BE2C (cell line): ENCODE measurements around the gene SMAD2.

Experiments used
- DNase-seq: peaks from one replicate; pipeline ENCODE4 v3.0.0-alpha.2; 2020
- H3K27me3 ChIP-seq: fragments of 250-450 bp; sonication (Bioruptor Pico); 2 replicates; pipeline ENCODE4 v1.5.1; 2020; ENCODE audit warnings: mild to moderate bottlenecking
- H3K36me3 ChIP-seq: fragments of 250-450 bp; sonication (Bioruptor Pico); 2 replicates; pipeline ENCODE4 v1.5.1; 2020; ENCODE audit warnings: mild to moderate bottlenecking
- H3K4me1 ChIP-seq: fragments of 250-450 bp; sonication (Bioruptor Pico); 2 replicates; pipeline ENCODE4 v1.5.1; 2020
- H3K4me3 ChIP-seq: 2 replicates; pipeline ENCODE4 v1.5.1; 2011; ENCODE audit warnings: low read depth, low read length
- H3K9me3 ChIP-seq: fragments of 250-450 bp; sonication (Bioruptor Pico); 2 replicates; pipeline ENCODE4 v1.5.1; 2020
- TF ChIP-seq, protein P1 (sequence below): IDR thresholded peaks from 2 replicates; pipeline ENCODE4 v1.5.1; 2012; ENCODE audit warnings: mild to moderate bottlenecking, low read depth, low read length

The SMAD2 gene

DNA sequence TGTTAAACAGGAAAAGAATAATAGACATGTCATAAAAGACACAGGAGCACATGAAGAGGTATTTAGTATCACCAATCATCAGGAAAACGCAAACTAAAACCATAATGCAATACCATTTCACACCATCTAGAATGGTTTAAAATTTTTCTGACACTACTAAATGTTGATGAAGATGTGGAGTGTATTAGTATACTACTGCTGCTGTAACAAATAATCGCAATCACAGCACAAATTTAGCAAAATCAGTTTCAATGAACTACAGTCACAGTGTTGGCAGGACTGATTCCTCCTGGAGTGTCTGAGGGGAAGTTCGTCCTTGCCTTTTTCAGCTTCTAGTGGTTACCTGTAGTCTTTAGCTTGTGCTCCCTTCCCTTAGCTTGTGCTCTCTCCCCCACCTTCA is 24.1 kb downstream of the SMAD2 start:
- Histone ChIP-seq H3K27me3 (no peaks in the 10 kb centered on the region), H3K36me3 (no peaks in the 10 kb centered on the region), H3K4me1 (no peaks in the 10 kb centered on the region), H3K9me3 (no peaks in the 10 kb centered on the region), H3K4me3 (no peak overlapping the region)
- DNase-seq: no peak
- TF ChIP-seq, protein P1, sequence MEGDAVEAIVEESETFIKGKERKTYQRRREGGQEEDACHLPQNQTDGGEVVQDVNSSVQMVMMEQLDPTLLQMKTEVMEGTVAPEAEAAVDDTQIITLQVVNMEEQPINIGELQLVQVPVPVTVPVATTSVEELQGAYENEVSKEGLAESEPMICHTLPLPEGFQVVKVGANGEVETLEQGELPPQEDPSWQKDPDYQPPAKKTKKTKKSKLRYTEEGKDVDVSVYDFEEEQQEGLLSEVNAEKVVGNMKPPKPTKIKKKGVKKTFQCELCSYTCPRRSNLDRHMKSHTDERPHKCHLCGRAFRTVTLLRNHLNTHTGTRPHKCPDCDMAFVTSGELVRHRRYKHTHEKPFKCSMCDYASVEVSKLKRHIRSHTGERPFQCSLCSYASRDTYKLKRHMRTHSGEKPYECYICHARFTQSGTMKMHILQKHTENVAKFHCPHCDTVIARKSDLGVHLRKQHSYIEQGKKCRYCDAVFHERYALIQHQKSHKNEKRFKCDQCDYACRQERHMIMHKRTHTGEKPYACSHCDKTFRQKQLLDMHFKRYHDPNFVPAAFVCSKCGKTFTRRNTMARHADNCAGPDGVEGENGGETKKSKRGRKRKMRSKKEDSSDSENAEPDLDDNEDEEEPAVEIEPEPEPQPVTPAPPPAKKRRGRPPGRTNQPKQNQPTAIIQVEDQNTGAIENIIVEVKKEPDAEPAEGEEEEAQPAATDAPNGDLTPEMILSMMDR: no peak

DNA sequence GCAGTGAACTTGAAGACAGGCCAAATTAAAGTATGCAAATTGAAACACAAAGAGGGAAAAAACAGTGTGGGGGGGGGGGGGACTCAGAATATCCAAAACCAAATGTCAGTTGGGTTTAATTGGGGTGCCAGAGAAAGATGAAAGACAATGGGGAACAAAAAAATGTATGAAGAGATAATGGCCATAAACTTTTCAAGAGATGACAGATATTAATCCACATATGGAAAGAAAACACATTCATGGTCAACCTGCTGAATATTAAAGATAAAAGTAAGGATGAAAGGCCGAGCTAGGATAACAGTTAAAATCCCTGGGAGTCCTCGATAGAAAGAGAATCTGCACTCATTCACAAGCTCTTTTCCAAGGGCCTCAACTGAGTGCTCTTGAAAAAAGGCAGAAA is 26.6 kb downstream of the SMAD2 start:
- Histone ChIP-seq H3K36me3 (no peaks in the 10 kb centered on the region), H3K27me3 (no peaks in the 10 kb centered on the region), H3K4me1 (no peaks in the 10 kb centered on the region), H3K9me3 (no peaks in the 10 kb centered on the region), H3K4me3 (no peak overlapping the region)
- TF ChIP-seq, protein P1: no peak
- no peak for DNase-seq

DNA sequence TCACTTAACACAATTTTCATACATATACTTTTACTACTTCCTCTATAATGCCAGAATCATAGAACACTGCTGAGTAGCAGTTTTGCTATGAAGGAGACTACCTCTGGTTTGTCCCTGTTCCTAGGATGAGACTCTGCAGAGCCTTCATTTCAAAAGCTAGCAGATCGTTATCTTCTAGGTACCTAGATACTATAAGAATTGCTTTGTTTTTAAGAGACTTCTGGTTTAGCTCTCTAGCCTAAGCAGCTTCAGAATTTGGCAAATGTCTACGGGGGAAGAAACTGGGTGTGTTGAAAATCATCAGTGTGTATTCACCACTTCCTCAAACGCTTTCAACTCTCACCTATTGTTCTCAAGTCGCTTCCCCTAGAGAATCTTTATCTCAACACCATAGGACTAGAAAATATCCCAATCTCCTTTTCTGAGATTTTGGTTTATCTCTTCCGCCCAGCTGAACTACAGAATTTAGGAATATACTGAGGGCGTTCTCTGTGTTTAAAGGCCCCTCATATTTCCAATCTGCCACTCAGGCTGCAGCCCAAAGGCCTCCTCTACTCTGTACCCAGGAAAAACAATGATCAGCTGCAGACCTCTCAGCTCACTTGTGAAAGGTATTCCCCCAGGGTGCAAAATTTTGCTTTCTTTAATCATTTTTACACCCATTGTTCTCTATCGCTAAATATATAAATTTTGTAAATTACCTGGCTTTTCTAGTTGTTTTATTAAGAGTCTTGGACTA is 28.7 kb downstream of the SMAD2 start:
- no peaks in the 10 kb centered on the region for H3K9me3 ChIP-seq
- no peaks in the 10 kb centered on the region for H3K27me3 ChIP-seq
- H3K4me1 ChIP-seq: no peaks in the 10 kb centered on the region
- H3K36me3 ChIP-seq: no peaks in the 10 kb centered on the region
- H3K4me3 ChIP-seq: no peak overlapping the region
- DNase-seq: no peak
- TF ChIP-seq, protein P1: no peak

DNA sequence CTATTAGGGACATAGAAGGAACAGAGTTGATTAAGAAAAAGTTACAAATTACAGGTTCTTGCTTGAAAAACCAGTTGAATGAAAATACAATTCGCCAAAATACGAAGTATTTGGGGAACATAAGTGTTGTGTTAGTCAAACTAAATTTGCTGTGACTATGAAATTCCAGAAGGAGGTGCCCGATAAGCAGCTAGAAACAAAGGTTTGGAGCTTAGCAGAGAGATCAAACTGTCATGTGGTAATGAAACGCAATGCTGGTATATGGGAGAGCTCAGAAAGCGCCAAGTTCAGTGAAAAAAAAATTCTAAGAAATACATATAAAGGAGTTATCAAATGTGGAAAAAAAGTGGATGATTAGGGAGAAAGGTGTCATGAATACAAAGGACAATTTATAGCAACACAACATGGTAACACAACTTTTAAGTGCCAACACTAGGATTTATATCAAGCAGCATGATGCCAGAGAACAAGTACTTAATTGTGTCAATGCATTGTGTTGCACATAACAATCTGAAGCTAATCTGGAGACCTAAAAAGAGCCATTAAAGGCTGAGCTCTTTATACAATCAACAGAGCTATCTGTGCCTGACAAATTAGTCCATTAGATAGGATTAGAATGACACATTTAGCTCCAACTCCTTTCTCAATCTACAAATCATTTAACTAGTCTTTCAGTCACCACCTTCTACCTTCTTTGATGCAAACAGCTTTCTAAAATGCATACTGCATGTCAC is 31.2 kb downstream of the SMAD2 start:
- Histone ChIP-seq H3K4me3 (no peak overlapping the region), H3K4me1 (no peaks in the 10 kb centered on the region), H3K36me3 (no peaks in the 10 kb centered on the region), H3K9me3 (no peaks in the 10 kb centered on the region), H3K27me3 (no peaks in the 10 kb centered on the region)
- no peak for DNase-seq
- TF ChIP-seq, protein P1: no peak

DNA sequence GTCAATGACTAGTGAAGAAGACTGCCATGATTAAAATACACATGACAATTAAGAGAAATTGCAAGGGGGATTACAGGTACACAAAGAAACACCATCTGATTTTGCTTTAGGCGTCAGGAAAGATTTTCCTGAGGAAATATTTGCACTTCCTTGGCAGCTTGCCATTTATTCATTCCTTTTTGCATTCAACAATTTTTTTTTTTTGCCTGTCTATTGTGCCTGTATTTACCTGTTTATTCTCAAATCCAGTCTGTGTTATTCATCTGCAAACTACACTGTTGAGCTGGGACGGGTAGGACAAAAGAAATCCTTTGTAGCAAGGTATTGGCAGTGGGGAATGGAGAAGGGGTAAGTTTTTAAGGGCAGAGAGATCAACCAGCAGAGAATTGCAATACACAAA is 31.8 kb downstream of the SMAD2 start:
- Histone ChIP-seq H3K27me3 (no peaks in the 10 kb centered on the region), H3K36me3 (no peaks in the 10 kb centered on the region), H3K4me3 (no peak overlapping the region), H3K9me3 (no peaks in the 10 kb centered on the region), H3K4me1 (no peaks in the 10 kb centered on the region)
- no peak for DNase-seq
- TF ChIP-seq, protein P1: no peak

DNA sequence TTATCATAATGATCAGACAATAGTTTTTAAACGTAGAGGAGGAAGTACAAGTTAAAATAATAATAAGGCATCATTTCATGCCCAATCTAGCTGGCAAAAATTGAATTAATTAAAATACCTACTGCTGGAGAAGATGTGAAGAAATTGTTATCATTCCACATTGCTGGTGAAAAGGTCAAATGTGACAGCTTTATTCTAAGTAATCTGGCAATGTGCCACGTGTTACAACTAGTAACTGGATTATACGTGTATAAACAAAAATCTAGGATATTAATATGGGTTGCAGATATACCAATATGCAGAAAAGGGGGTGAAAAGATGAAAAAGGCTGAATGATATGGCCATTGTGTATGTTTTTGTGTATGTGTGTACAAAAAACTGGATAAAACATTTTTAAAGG is 32.4 kb downstream of the SMAD2 start:
- Histone ChIP-seq H3K27me3 (no peaks in the 10 kb centered on the region), H3K4me3 (no peak overlapping the region), H3K4me1 (no peaks in the 10 kb centered on the region), H3K9me3 (no peaks in the 10 kb centered on the region), H3K36me3 (no peaks in the 10 kb centered on the region)
- TF ChIP-seq, protein P1: no peak
- no peak for DNase-seq
